OCI-LY7 (cell line): Measurements from ENCODE around the gene MEGF8. TPM values are rescaled to one million over a fixed set of nuclear protein-coding genes. Genes with fewer than 3 reads are reported as not detected.

ENCODE experiments used
- BruUV-seq: library from RNA; stranded (reverse); fragments of 400-500 nt; replicated peaks from 2 replicates; lab custom pipeline; 2021; lab: Mats Ljungman, UMichigan
- CTCF ChIA-PET: fragments of 300-600 bp; sonication (Branson Sonifier 250); formaldehyde crosslinking; loops from one replicate; lab custom pipeline; 2022; ENCODE audit warnings: antibody characterized with exemption; ENCODE audit not compliant: unreplicated experiment; lab: Charles Lee
- POLR2A ChIA-PET: fragments of 300-600 bp; sonication (Branson Sonifier 250); formaldehyde crosslinking; loops from one replicate; lab custom pipeline; 2022; ENCODE audit warnings: antibody characterized with exemption; lab: Charles Lee
- DNase-seq: peaks from one replicate; pipeline ENCODE4 v3.0.0-alpha.2; 2015; ENCODE audit warnings: low spot score
- H2AFZ ChIP-seq: fragments of 200-600 bp; sonication (generic), shearing (Covaris generic); 2 replicates; pipeline ENCODE4 v1.6.1; 2014; ENCODE audit warnings: mild to moderate bottlenecking, antibody characterized with exemption, low read length, moderate library complexity
- H3K27ac ChIP-seq: fragments of 200-600 bp; sonication (generic); 2 replicates; pipeline ENCODE4 v1.5.1; 2014; ENCODE audit warnings: mixed run types, low read depth, mild to moderate bottlenecking, moderate library complexity, low read length, inconsistent platforms; ENCODE audit not compliant: poor library complexity, severe bottlenecking
- H3K36me3 ChIP-seq: fragments of 200-600 bp; sonication (generic); 2 replicates; pipeline ENCODE4 v1.6.1; 2014; ENCODE audit warnings: mild to moderate bottlenecking, antibody characterized with exemption, low read length, moderate library complexity, mixed read lengths; ENCODE audit not compliant: insufficient read depth
- H3K4me1 ChIP-seq: fragments of 200-600 bp; sonication (generic); 2 replicates; pipeline ENCODE4 v1.5.1; 2014; ENCODE audit warnings: mild to moderate bottlenecking, low read length; ENCODE audit not compliant: insufficient read depth, poor library complexity, severe bottlenecking
- H3K4me2 ChIP-seq: fragments of 200-600 bp; sonication (generic); 2 replicates; pipeline ENCODE4 v1.6.1; 2014; ENCODE audit warnings: mild to moderate bottlenecking, low read length
- H3K4me3 ChIP-seq: fragments of 200-600 bp; sonication (generic); 2 replicates; pipeline ENCODE4 v1.5.1; 2014; ENCODE audit warnings: mild to moderate bottlenecking, low read depth, low read length; ENCODE audit not compliant: poor library complexity, severe bottlenecking
- H3K79me2 ChIP-seq: fragments of 200-600 bp; sonication (generic); 2 replicates; pipeline ENCODE4 v1.6.1; 2016; ENCODE audit warnings: low read depth, mild to moderate bottlenecking, low read length, moderate library complexity, mixed read lengths; ENCODE audit not compliant: insufficient read depth
- H3K9me2 ChIP-seq: fragments of 200-600 bp; sonication (generic); 2 replicates; pipeline ENCODE4 v1.6.1; 2016; ENCODE audit warnings: mild to moderate bottlenecking, low read length, mixed read lengths; ENCODE audit not compliant: insufficient read depth
- H3K9me3 ChIP-seq: fragments of 200-600 bp; sonication (generic); 2 replicates; pipeline ENCODE4 v1.6.1; 2014; ENCODE audit warnings: mild to moderate bottlenecking, mixed run types, low read length, mixed read lengths
- H4K20me1 ChIP-seq: fragments of 200-600 bp; sonication (generic); 2 replicates; pipeline ENCODE4 v1.6.1; 2014; ENCODE audit warnings: mild to moderate bottlenecking, antibody characterized with exemption, low read length, moderate library complexity, mixed read lengths; ENCODE audit not compliant: insufficient read depth
- CTCF ChIP-seq: fragments of 200-600 bp; sonication (generic); conservative IDR thresholded peaks from 2 replicates; pipeline ENCODE4 v1.5.1; 2014; ENCODE audit warnings: mild to moderate bottlenecking, antibody characterized with exemption, low read length, moderate library complexity, mixed read lengths
- EZH2phosphoT487 ChIP-seq: fragments of 200-600 bp; sonication (generic); IDR thresholded peaks from 2 replicates; pipeline ENCODE4 v1.6.1; 2018; ENCODE audit warnings: low read depth, borderline replicate concordance, mild to moderate bottlenecking, mixed run types, antibody characterized with exemption, low read length, moderate library complexity, mixed read lengths
- intact Hi-C: fragments of 100-400 bp; cut with micrococcal nuclease; formaldehyde crosslinking; loops from one replicate; pipeline ENCODE4 v1.10.0; 2022; ENCODE audit not compliant: unreplicated experiment
- total RNA-seq, 2 experiments: library from RNA; depleted of rRNA in 1 of 2; stranded (reverse); fragments of >200 nt in 1 of 2; shearing (Covaris generic) in 1 of 2; gene quantifications; 2 replicates each; pipeline ENCODE4 v1.2.3, GENCODE V29; 2014 to 2022

The MEGF8 gene
- total RNA-seq, 2 experiments from 2014 or later: 10.5 to 14.7 TPM

- Histone ChIP-seq H3K27ac (no peak overlapping the region), H2AFZ (peak overlapping the region; percentile 80; the same call in 1 of the 2 replicates), H3K4me3 (peak overlapping the region; percentile 75), H3K9me2 (no peaks in the 10 kb centered on the region), H4K20me1 (no peaks in the 10 kb centered on the region), H3K9me3 (no peaks in the 10 kb centered on the region), H3K4me1 (peaks cover 15% of the 10 kb centered on the region), H3K79me2 (no peaks in the 10 kb centered on the region), H3K4me2 (peak overlapping the region; percentile 99), H3K36me3 (no peaks in the 10 kb centered on the region)
- TF ChIP-seq CTCF: no peak
- no peak for TF ChIP-seq EZH2phosphoT487
- TSS peak; percentile 87 for BruUV-seq
- ChIA-PET CTCF (no interaction called here), POLR2A (interaction anchor here (0.6 to 1.6 kb wide), 3 partner anchors 9 to 57 kb away, joined by 3 to 5 read pairs (median 4); no protein-coding TSS in a partner anchor)
- intact Hi-C loops: no loop called here
- DNase-seq: no peak
Observed at GRCh38 chr19:42397263-42398166, 72.1 kb downstream of the MEGF8 start.

GRCh38 chr19:42400404-42400803, 75.0 kb downstream of the MEGF8 start:
- no peak overlapping the region for H3K27ac ChIP-seq
- no TSS peak for BruUV-seq
- H3K4me3 ChIP-seq: no peak overlapping the region
- H3K9me2 ChIP-seq: no peaks in the 10 kb centered on the region
- no peak for DNase-seq
- no peaks in the 10 kb centered on the region for H4K20me1 ChIP-seq
- no peaks in the 10 kb centered on the region for H3K79me2 ChIP-seq
- H3K4me1 ChIP-seq: peaks cover 15% of the 10 kb centered on the region
- ChIA-PET CTCF (no interaction called here), POLR2A (interaction anchor here (1.0 kb wide), 1 partner anchor 9 kb away, joined by 3 read pairs; no protein-coding TSS in a partner anchor)
- H3K9me3 ChIP-seq: no peaks in the 10 kb centered on the region
- peaks cover 18% of the 10 kb centered on the region for H3K36me3 ChIP-seq
- H3K4me2 ChIP-seq: no peak overlapping the region
- no peak for TF ChIP-seq CTCF
- TF ChIP-seq EZH2phosphoT487: no peak
- intact Hi-C loops: no loop called here
- H2AFZ ChIP-seq: no peak overlapping the region
